ACC112 (cell line): Measurements from ENCODE around the gene GPRIN3.

Experiments used
- H2AFZ ChIP-seq: fragments of 200-600 bp; sonication (generic); one replicate; pipeline ENCODE4 v1.6.0; 2017; ENCODE audit warnings: antibody characterized with exemption, low read length; ENCODE audit not compliant: unreplicated experiment
- H3K27ac ChIP-seq: fragments of 200-600 bp; sonication (generic); 2 replicates; pipeline ENCODE4 v1.5.1; 2014; ENCODE audit warnings: low read depth, mild to moderate bottlenecking, antibody characterized with exemption, low read length, moderate library complexity
- H3K27me3 ChIP-seq: fragments of 200-600 bp; sonication (generic); 2 replicates; pipeline ENCODE4 v1.6.1; 2014; ENCODE audit warnings: mild to moderate bottlenecking, antibody characterized with exemption, low read length, moderate library complexity, mixed read lengths; ENCODE audit not compliant: insufficient read depth
- H3K36me3 ChIP-seq: fragments of 200-600 bp; sonication (generic); 2 replicates; pipeline ENCODE4 v1.6.1; 2016; ENCODE audit warnings: mild to moderate bottlenecking, antibody characterized with exemption, low read length, moderate library complexity, mixed read lengths; ENCODE audit not compliant: insufficient read depth
- H3K4me1 ChIP-seq: fragments of 200-600 bp; sonication (generic); one replicate; pipeline ENCODE4 v1.6.1; 2016; ENCODE audit warnings: low read length, mixed read lengths; ENCODE audit not compliant: insufficient read depth, unreplicated experiment, control insufficient read depth
- H3K4me3 ChIP-seq: fragments of 200-600 bp; sonication (generic); 2 replicates; pipeline ENCODE4 v1.5.1; 2014; ENCODE audit warnings: mild to moderate bottlenecking, low read depth, low read length
- H3K79me2 ChIP-seq: fragments of 200-600 bp; sonication (generic); one replicate; pipeline ENCODE4 v1.6.0; 2016; ENCODE audit warnings: low read length; ENCODE audit not compliant: control insufficient read depth, unreplicated experiment, insufficient read depth

Gene GPRIN3

DNA sequence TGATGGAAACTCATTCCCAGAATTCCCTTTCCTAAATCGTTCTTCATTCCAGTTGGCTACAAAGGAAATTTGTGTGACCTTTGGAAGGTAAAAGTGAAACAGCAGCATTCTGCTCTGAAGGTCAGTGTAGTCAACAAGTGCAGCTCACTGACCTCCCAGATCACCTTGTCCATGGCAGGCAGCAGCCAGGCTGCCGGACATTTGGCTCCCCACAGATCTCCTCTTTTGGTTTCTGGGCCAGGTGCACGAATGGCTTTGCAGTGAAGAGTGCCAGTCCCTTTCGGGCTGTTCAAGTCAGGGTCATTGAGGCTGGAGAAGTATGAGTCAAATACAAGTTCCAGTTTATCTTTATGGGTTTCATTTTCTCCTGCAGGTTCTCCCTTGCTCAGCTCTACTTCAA is 14.3 kb downstream of the GPRIN3 start:
- Histone ChIP-seq H3K36me3 (no peaks in the 10 kb centered on the region), H3K4me1 (no peaks in the 10 kb centered on the region), H3K4me3 (no peak overlapping the region), H3K27me3 (peaks cover 88% of the 10 kb centered on the region), H3K27ac (no peak overlapping the region), H2AFZ (no peak overlapping the region), H3K79me2 (no peaks in the 10 kb centered on the region)

DNA sequence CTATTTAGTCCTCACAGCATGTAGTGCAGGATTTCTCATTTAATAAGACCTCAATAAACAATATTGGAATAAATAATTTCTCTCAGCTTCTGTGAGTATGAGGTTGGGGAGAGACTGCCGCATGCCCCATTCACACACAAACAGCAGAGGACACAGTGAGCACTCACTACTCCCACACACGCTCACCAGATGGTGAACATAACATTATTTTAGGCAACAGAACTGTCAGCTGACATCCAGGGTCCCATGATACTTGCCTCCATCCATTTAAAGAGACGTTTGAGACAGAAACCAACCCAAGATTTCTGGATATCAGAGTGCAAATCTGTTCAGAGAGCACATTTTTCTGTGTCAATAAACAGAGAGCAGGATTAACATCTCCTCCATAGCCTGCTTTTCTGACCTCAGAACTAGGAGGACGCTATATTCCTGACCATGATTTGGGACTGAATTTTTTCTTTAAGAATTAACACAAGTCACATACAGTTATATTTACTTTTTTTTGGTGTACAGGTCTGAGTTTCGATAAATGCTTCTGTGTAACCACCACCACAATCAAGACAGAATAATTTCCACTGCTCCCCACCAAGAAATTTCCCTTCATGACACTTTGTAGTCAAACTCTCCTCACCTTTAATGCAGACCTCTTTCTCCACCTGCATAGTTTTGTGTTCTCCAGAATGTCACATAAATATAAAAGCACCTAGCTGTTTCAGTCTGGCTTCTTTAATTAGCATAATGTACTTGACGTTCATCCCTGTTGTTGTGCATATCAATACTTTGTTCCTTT is 16.7 kb downstream of the GPRIN3 start:
- Histone ChIP-seq H3K36me3 (no peaks in the 10 kb centered on the region), H3K79me2 (no peaks in the 10 kb centered on the region), H2AFZ (no peak overlapping the region), H3K27ac (no peak overlapping the region), H3K27me3 (peaks cover 80% of the 10 kb centered on the region), H3K4me1 (no peaks in the 10 kb centered on the region), H3K4me3 (no peak overlapping the region)

DNA sequence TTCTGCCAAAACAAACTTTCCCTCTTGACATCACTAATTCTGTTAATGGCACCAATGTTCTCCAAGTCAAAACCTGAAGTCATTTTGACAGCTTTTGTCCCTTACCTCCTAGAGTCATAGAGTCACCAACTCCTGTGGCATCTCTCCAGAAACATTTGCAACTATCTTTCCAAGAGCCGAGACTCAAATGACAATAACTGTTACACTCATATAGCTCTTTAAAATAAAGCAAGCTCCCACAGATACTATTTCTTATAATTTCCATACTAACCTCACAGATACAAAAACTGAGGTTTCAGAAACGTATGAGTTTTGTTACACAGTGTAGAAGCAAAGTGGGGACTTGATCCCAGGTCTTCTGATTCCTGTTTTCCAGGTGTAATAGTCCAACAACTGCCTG is 18.3 kb downstream of the GPRIN3 start:
- H3K36me3 ChIP-seq, result no peaks in the 10 kb centered on the region
- peaks cover 65% of the 10 kb centered on the region for H3K27me3 ChIP-seq
- H2AFZ ChIP-seq, result no peak overlapping the region
- H3K4me3 ChIP-seq, result no peak overlapping the region
- H3K27ac ChIP-seq, result no peak overlapping the region
- H3K4me1 ChIP-seq, result no peaks in the 10 kb centered on the region
- no peaks in the 10 kb centered on the region for H3K79me2 ChIP-seq

DNA sequence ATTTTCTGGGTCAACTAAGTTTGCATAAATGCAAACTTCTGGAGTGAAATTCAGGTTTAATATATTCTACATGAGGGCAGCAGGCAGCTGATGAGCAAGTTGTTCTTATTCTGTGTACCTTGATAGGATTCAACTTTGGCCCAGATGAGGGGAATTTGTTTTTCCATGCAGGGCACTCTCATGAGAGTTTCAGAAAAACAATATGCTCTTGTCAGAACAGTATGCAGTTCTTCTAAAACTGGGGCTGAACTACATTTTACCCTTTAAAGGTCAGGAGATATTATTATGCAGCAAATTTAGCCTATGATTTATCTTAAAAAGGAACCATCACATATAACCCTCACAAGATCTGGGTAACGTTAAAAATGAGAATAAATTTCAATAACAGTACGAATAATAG is 19.2 kb downstream of the GPRIN3 start:
- Histone ChIP-seq H2AFZ (no peak overlapping the region), H3K4me1 (no peaks in the 10 kb centered on the region), H3K27ac (no peak overlapping the region), H3K4me3 (no peak overlapping the region), H3K27me3 (peaks cover 56% of the 10 kb centered on the region), H3K79me2 (no peaks in the 10 kb centered on the region), H3K36me3 (no peaks in the 10 kb centered on the region)

GRCh38 chr4:89287945-89288344 is 19.7 kb downstream of the GPRIN3 start:
- Histone ChIP-seq H3K4me1 (no peaks in the 10 kb centered on the region), H3K4me3 (no peak overlapping the region), H3K79me2 (no peaks in the 10 kb centered on the region)

DNA sequence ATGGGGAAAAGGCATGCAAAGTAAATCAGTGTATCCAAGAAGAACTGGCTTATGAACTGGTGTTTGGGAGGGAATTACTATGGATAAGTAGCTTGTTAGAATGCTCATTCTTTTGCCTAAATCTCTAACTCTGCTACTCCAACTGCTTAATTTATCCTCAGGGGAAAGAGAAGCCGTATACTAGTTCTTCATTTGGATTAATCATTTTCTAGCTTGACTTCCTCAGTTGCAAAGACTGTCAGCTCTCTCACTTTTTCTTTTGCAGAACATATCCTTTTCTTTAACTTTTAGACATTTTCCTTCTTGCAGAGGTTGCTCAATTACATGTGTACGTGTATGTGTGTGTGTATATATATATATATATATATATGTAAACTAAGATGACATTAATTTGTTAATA is 21.9 kb downstream of the GPRIN3 start:
- Histone ChIP-seq H3K4me3 (no peak overlapping the region), H3K4me1 (no peaks in the 10 kb centered on the region), H3K27me3 (peaks cover 36% of the 10 kb centered on the region), H3K36me3 (no peaks in the 10 kb centered on the region), H2AFZ (no peak overlapping the region), H3K79me2 (no peaks in the 10 kb centered on the region), H3K27ac (no peak overlapping the region)

More at GRCh38 chr4:89287945-89288344, 19.7 kb downstream of the GPRIN3 start:
- Histone ChIP-seq H2AFZ (no peak overlapping the region), H3K36me3 (no peaks in the 10 kb centered on the region), H3K27ac (no peak overlapping the region), H3K27me3 (peaks cover 51% of the 10 kb centered on the region)

DNA sequence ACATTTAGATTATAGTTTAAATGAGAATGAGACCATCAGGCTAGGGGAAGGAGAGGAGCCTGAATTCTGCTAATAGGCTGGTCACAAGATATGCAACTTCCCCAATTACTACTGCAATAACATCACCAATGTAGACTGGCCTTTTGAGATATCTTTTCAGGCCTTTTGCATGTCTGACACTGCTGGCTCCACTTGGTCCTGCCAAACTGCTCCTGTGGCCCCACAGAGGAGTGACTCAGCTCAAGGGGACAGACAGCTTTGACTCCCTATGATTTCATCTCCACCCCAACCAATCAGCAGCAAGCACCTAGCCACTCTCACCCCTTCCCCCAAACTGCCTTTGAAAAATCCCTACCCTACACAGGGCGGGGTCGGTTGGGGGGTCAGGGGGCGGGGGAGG is 22.8 kb downstream of the GPRIN3 start:
- Histone ChIP-seq H3K27ac (no peak overlapping the region), H3K36me3 (no peaks in the 10 kb centered on the region), H3K27me3 (peaks cover 31% of the 10 kb centered on the region), H3K4me3 (no peak overlapping the region), H3K79me2 (no peaks in the 10 kb centered on the region), H3K4me1 (no peaks in the 10 kb centered on the region), H2AFZ (no peak overlapping the region)

DNA sequence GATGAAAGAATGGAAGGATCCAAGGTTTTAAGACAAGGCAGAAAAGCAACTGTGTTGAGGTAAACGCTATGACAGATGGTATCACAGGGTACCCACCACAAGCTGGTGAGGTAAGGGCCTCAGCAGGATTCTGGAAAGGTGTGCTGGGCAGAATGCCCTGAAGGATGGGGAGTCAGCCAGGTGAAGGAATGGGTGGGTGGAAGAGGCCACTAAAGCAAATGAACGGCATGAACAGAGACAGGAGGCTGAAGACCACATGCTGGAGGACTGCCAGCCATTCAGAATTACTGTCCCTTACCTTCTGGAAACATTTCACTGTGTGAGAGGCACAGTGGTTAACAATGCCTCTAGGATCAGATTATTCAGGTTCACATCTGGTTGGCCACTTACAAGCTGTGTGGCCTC is 23.6 kb downstream of the GPRIN3 start:
- H2AFZ ChIP-seq, result no peak overlapping the region
- H3K4me3 ChIP-seq, result no peak overlapping the region
- no peaks in the 10 kb centered on the region for H3K36me3 ChIP-seq
- no peaks in the 10 kb centered on the region for H3K79me2 ChIP-seq
- H3K27ac ChIP-seq, result no peak overlapping the region
- no peaks in the 10 kb centered on the region for H3K4me1 ChIP-seq
- H3K27me3 ChIP-seq, result peaks cover 24% of the 10 kb centered on the region

GRCh38 chr4:89283226-89284009 is 24.2 kb downstream of the GPRIN3 start:
- no peak overlapping the region for H3K27ac ChIP-seq
- no peaks in the 10 kb centered on the region for H3K36me3 ChIP-seq
- no peaks in the 10 kb centered on the region for H3K79me2 ChIP-seq
- peaks cover 23% of the 10 kb centered on the region for H3K27me3 ChIP-seq
- H3K4me1 ChIP-seq, result no peaks in the 10 kb centered on the region
- no peak overlapping the region for H3K4me3 ChIP-seq
- no peak overlapping the region for H2AFZ ChIP-seq

DNA sequence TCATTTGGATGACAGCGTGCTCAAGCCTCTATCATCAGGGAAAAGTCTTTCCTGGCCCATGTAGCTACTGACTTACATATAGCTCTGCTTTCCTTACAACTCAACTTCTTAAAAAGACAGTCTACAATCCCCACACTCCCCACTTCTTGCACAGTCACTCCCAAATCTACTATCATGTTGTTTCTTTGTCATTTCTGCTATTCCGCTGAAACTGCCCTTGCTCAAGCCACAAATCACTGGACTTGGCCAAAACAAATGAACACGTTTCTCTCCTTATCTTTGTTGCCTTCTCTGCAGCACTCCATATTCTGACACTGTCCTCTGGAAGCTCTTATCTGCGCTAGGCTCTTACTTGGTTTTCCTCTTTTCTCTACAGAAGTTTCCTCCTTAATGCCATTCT is 28.2 kb downstream of the GPRIN3 start:
- Histone ChIP-seq H3K79me2 (no peaks in the 10 kb centered on the region), H2AFZ (no peak overlapping the region)

GRCh38 chr4:89277412-89277811 is 30.2 kb downstream of the GPRIN3 start:
- Histone ChIP-seq H3K36me3 (no peaks in the 10 kb centered on the region), H3K4me1 (no peaks in the 10 kb centered on the region), H3K4me3 (no peak overlapping the region), H3K27ac (no peak overlapping the region), H3K79me2 (no peaks in the 10 kb centered on the region), H3K27me3 (peaks cover 27% of the 10 kb centered on the region; the same call in 1 of the 2 replicates), H2AFZ (no peak overlapping the region)

More for the DNA sequence above, 28.2 kb downstream of the GPRIN3 start:
- Histone ChIP-seq H3K4me1 (no peaks in the 10 kb centered on the region), H3K27me3 (peaks cover 24% of the 10 kb centered on the region; the same call in 1 of the 2 replicates), H3K4me3 (no peak overlapping the region), H3K36me3 (no peaks in the 10 kb centered on the region), H3K27ac (no peak overlapping the region)
